SK-N-MC (cell line): ENCODE data around the gene GFOD1.
A peak's percentile ranks its signal among the peaks of the same experiment; 100 is the strongest.

Experiments used
- DNase-seq: peaks from one replicate; pipeline ENCODE4 v3.0.0-alpha.2; 2011; ENCODE audit warnings: low read depth, low spot score
- H3K27ac ChIP-seq: fragments of 200-600 bp; sonication (generic); 2 replicates; pipeline ENCODE4 v1.5.1; 2016; ENCODE audit warnings: mixed run types
- H3K36me3 ChIP-seq: fragments of 200-600 bp; sonication (generic); 2 replicates; pipeline ENCODE4 v1.6.1; 2017; ENCODE audit warnings: antibody characterized with exemption, low read length, mixed read lengths; ENCODE audit not compliant: insufficient read depth
- H3K4me3 ChIP-seq: fragments of 200-600 bp; sonication (generic); 2 replicates; pipeline ENCODE4 v1.5.1; 2016
- H3K9ac ChIP-seq: fragments of 200-600 bp; sonication (generic); 2 replicates; pipeline ENCODE4 v1.8.0; 2017; ENCODE audit warnings: mixed run types, mixed read lengths; ENCODE audit not compliant: insufficient read length
- H3K9me3 ChIP-seq: fragments of 200-600 bp; sonication (generic); 2 replicates; pipeline ENCODE4 v1.6.1; 2017; ENCODE audit warnings: low read depth, mild to moderate bottlenecking, antibody characterized with exemption, low read length, moderate library complexity, mixed read lengths
- EZH2 ChIP-seq: fragments of 200-600 bp; sonication (generic); IDR thresholded peaks from one replicate; pipeline ENCODE4 v1.6.1; 2017; ENCODE audit warnings: antibody characterized with exemption
- FOXP2 ChIP-seq: optimal IDR thresholded peaks from 2 replicates; pipeline ENCODE3; 2011; ENCODE audit warnings: mild to moderate bottlenecking, moderate library complexity; ENCODE audit not compliant: insufficient read depth; ENCODE audit errors: extremely low read length, control extremely low read depth
- POLR2AphosphoS5 ChIP-seq: IDR thresholded peaks from 2 replicates; pipeline ENCODE4 v1.6.1; 2012; ENCODE audit warnings: mild to moderate bottlenecking, low read depth, low read length, borderline replicate concordance

The GFOD1 gene

GRCh38 chr6:13431059-13431656 lies 56.2 kb downstream of the GFOD1 start:
- DNase-seq, result no peak
- no peak overlapping the region for H3K9ac ChIP-seq
- H3K27ac ChIP-seq, result no peak overlapping the region
- TF ChIP-seq POLR2AphosphoS5, result no peak
- no peaks in the 10 kb centered on the region for H3K9me3 ChIP-seq
- H3K4me3 ChIP-seq, result no peak overlapping the region
- H3K36me3 ChIP-seq, result no peaks in the 10 kb centered on the region

GRCh38 chr6:13429406-13429753 lies 58.0 kb downstream of the GFOD1 start:
- Histone ChIP-seq H3K36me3 (no peaks in the 10 kb centered on the region), H3K4me3 (no peak overlapping the region), H3K27ac (no peak overlapping the region), H3K9me3 (no peaks in the 10 kb centered on the region), H3K9ac (no peak overlapping the region)
- TF ChIP-seq POLR2AphosphoS5, result no peak
- no peak for TF ChIP-seq EZH2
- no peak for TF ChIP-seq FOXP2
- no peak for DNase-seq

DNA sequence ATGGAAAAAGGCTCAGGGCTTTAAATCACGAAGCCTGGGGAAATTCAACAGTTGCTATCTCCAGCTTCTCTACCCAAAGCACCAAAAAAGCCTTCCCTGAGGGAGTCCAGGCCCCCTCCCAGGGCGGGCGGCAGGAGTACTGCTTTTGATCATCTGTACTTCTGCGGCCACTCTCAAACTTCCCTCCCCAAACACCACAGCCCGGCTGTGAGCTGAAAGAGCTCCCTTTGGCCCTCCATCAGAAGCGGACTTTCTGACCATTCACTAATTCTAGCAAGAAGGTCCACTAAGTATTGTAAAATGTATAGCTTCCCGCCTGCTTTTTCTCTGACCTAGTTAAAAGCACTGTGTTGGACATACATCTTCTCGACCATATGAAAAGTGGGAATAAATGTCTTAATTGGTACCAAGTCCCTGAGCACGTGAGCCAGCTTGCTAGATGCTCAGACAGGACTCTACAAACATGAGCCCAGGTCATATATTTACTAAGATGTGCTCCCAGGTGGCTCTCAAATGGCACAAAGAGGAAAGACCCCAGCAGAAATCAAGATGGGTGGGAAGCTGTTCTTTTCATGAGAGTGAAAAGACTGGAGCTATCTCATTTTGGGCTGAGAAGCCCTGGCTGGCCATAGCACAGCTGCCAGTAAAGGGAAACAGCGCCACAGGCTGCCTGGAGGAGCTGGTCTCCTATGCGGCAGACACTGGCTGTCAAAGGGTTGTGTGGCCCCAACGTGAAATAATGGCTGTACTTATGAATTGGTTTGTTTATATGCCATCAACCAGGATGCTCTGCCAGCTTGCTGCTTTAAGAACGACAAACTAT lies 58.6 kb downstream of the GFOD1 start:
- no peak overlapping the region for H3K27ac ChIP-seq
- DNase-seq, result no peak
- H3K4me3 ChIP-seq, result no peak overlapping the region
- H3K9me3 ChIP-seq, result no peaks in the 10 kb centered on the region
- TF ChIP-seq EZH2 (no peak), POLR2AphosphoS5 (no peak), FOXP2 (no peak)
- H3K36me3 ChIP-seq, result no peaks in the 10 kb centered on the region
- no peak overlapping the region for H3K9ac ChIP-seq

GRCh38 chr6:13427801-13428582 lies 59.4 kb downstream of the GFOD1 start:
- no peak for DNase-seq
- TF ChIP-seq POLR2AphosphoS5 (no peak), EZH2 (no peak), FOXP2 (no peak)
- Histone ChIP-seq H3K36me3 (no peaks in the 10 kb centered on the region), H3K9ac (no peak overlapping the region), H3K27ac (no peak overlapping the region), H3K4me3 (no peak overlapping the region), H3K9me3 (no peaks in the 10 kb centered on the region)

DNA sequence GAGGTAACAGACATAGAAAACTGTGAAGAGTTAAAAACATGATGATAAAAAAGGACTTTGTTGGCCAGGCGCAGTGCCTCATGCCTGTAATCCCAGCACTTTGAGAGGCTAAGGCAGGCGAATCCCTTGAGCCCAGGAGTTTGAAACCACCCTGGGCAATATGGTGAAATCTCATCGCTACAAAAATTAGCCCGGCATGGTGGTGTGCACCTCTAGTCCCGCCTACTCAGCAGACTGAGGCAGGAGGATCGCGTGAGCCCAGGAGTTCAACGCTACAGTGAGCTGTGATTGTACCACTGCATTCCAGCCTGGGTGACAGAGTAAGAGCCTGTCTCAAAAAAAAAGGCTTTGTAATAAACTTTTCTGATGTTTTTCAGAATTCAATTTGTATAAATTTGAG lies 60.1 kb downstream of the GFOD1 start:
- Histone ChIP-seq H3K9me3 (no peaks in the 10 kb centered on the region), H3K4me3 (no peak overlapping the region)

DNA sequence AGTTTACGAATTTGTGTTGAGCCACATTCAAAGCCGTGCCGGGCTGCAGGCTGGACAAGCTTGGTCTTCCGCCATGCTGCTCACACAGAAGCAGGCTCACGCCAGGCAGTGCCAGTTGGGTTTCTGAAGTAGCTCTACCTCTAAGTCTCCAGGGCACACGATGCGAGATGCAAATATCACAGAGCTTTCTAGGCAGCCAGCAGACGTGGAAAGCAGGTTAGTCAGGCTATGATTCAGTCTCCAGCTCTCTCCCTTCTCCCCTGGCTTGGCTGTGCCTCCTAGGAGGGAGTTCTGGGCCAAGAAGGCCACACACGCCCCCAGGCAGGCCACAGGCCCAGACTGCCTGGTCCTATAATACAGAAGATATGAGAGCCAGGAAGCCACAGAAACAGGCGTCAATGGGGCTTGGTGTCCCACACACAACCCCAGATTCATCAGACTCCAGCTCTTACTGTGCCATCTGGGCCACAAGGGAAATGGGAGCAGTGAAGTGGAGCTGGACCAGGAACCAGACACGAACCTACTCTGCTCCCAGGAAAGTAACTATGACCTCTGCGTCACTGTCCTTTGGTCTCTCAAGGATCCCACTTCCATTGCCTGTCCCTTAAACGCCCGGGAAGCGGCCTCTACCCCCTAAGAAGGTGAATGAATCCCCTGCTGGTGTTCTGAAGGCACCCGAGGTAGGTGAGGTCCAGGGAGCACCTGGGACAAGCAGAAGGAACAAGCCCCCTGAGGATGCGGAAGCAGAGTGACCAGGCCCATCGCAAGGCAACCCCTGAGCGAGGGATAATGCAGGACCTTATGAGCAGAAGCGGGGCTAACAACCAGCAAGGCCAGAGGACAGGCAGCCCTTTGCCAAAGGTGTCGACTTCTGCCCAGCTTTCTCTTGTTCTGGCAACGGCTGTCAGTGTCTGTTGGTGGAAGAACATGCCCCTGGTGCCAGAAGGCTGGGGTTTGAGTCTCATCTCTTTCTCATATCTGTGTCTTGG lies 61.2 kb downstream of the GFOD1 start:
- Histone ChIP-seq H3K4me3 (no peak overlapping the region), H3K9me3 (no peaks in the 10 kb centered on the region), H3K27ac (no peak overlapping the region), H3K36me3 (no peaks in the 10 kb centered on the region), H3K9ac (no peak overlapping the region)
- DNase-seq, result no peak
- TF ChIP-seq FOXP2, result no peak

More for the DNA sequence above, 60.1 kb downstream of the GFOD1 start:
- H3K27ac ChIP-seq, result no peak overlapping the region
- H3K9ac ChIP-seq, result no peak overlapping the region
- H3K36me3 ChIP-seq, result no peaks in the 10 kb centered on the region
- TF ChIP-seq EZH2 (no peak), FOXP2 (no peak), POLR2AphosphoS5 (no peak)
- DNase-seq, result no peak

DNA sequence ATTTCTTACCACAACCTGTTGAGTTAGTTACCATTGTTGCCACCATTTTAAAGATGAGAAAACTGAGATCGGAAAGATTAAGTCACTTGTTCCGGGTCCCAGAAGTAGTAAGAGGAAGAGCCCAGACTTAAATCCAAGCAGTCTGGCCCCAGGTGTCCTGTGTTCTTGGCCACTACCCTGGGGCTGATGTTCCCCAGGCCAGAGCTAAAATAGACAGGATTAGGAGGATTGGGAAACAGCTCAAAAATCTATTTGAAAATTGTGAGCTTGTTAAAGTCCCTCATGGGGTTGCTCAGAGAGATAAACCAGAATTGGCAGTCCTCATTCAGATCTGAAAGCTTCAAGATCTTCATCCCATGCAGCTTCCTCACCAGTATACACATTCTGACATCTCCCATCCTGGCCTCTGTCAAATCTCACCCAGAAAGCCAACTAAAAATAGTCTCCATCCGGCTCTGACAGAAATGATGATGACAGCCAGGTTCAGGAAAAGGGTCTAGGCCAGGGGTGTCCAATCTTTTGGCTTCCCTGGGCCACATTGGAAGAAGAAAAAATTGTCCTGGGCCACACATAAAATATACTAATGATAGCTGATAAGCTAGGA lies 62.0 kb downstream of the GFOD1 start:
- Histone ChIP-seq H3K9ac (no peak overlapping the region), H3K36me3 (no peaks in the 10 kb centered on the region), H3K4me3 (no peak overlapping the region), H3K9me3 (no peaks in the 10 kb centered on the region), H3K27ac (no peak overlapping the region)
- no peak for DNase-seq
- TF ChIP-seq EZH2 (no peak), POLR2AphosphoS5 (no peak), FOXP2 (no peak)

GRCh38 chr6:13423252-13423651 lies 64.1 kb downstream of the GFOD1 start:
- no peak for DNase-seq
- no peak overlapping the region; the same call in 1 of the 2 replicates for H3K4me3 ChIP-seq
- no peaks in the 10 kb centered on the region for H3K36me3 ChIP-seq
- H3K27ac ChIP-seq, result peak overlapping the region; percentile 91
- H3K9ac ChIP-seq, result no peak overlapping the region
- no peak for TF ChIP-seq EZH2
- no peak for TF ChIP-seq POLR2AphosphoS5
- no peaks in the 10 kb centered on the region for H3K9me3 ChIP-seq
